Skeletal muscle satellite cell (primary cell): ENCODE data around the gene TDRKH.

Experiments
- H3K27me3 ChIP-seq: 2 replicates; pipeline ENCODE4 v1.7.0; 2013; ENCODE audit warnings: low read length; ENCODE audit not compliant: control insufficient read depth, insufficient read depth
- H3K36me3 ChIP-seq: 2 replicates; pipeline ENCODE4 v1.7.0; 2013; ENCODE audit warnings: mild to moderate bottlenecking, control low read depth, low read length; ENCODE audit not compliant: insufficient read depth
- H3K4me1 ChIP-seq: 2 replicates; pipeline ENCODE4 v1.7.0; 2013; ENCODE audit warnings: low read length; ENCODE audit not compliant: control insufficient read depth, insufficient read depth
- H3K4me2 ChIP-seq: 2 replicates; pipeline ENCODE4 v1.7.0; 2013; ENCODE audit warnings: mild to moderate bottlenecking, low read length
- H3K4me3 ChIP-seq: 2 replicates; pipeline ENCODE4 v1.7.0; 2013; ENCODE audit warnings: low read length
- H3K9ac ChIP-seq: 2 replicates; pipeline ENCODE4 v1.7.0; 2013; ENCODE audit warnings: mild to moderate bottlenecking, low read depth, low read length, moderate library complexity
- H3K9me3 ChIP-seq: replicated peaks from 2 replicates; pipeline ENCODE4 v1.7.0; 2013; ENCODE audit warnings: mild to moderate bottlenecking, control low read depth, low read length

TDRKH gene

DNA sequence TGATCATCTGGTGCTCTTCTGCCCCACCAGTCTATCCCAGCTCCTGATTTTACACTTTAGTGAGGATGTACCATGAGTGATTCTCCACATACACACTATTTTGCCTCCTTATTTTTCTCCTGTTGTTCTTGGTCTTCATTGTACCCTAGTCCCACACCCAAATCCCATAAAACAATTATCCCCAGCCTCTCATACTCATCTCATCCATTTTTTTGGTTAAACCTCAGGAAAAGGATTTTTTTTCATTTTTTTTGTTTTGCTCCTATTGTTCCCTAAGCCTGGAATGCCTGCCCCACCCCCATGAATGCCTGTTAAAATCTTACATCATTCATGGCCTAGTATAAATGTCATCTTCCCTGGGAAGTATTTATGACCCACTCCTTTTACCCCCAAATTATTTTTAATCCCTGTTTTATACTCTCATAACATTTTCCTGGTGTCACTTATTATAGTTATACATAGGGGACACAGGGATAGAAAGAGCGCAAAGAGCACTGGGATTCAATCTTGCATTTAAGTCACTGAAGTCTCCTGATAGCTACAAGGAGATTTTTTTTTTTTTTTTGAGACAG lies 19.8 kb upstream of the TDRKH start:
- no peak overlapping the region for H3K4me3 ChIP-seq
- peaks cover 63% of the 10 kb centered on the region for H3K27me3 ChIP-seq
- no peak overlapping the region for H3K4me2 ChIP-seq
- no peaks in the 10 kb centered on the region for H3K9me3 ChIP-seq
- H3K36me3 ChIP-seq: no peaks in the 10 kb centered on the region
- H3K9ac ChIP-seq: no peak overlapping the region
- peaks cover 8% of the 10 kb centered on the region for H3K4me1 ChIP-seq

DNA sequence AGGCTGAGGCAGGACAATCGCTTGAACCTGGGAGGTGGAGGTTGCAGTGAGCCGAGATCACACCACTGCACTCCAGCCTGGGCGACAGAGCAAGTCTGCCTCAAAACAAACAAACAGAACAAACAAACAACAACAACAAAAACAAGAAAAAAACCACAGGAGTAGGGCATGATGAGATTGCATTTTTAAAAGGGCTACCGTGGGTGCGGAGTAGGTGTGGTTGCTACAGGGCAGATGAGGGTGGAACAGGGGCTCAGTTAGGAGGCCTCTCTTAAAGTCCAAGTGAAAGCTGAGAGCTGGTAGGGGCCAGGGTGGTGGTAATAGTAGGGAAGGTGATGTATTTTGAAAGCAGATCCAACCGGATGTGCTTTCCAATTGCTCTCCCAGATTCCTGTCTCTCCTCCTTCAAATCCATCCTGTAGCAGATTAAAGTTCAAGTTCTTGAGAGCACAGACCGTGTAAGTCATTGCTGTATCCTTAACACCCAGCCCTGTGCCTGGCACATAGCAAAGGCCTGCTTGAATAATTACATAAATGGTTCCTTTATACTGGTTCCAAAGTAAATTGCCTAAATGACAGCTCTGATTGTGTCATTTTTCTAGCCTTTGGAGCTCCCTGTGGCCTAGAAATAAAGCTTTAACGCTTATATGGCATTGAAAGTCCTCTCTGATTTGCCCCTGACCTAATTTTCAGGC lies 19.1 kb upstream of the TDRKH start:
- no peak overlapping the region for H3K9ac ChIP-seq
- peaks cover 65% of the 10 kb centered on the region for H3K27me3 ChIP-seq
- no peaks in the 10 kb centered on the region for H3K9me3 ChIP-seq
- H3K36me3 ChIP-seq: no peaks in the 10 kb centered on the region
- H3K4me1 ChIP-seq: peaks cover 8% of the 10 kb centered on the region
- no peak overlapping the region for H3K4me3 ChIP-seq
- H3K4me2 ChIP-seq: no peak overlapping the region

GRCh38 chr1:151807766-151808165 lies 17.5 kb upstream of the TDRKH start:
- Histone ChIP-seq H3K4me1 (peaks cover 8% of the 10 kb centered on the region), H3K4me3 (no peak overlapping the region), H3K36me3 (no peaks in the 10 kb centered on the region), H3K9me3 (no peaks in the 10 kb centered on the region), H3K27me3 (peaks cover 69% of the 10 kb centered on the region), H3K9ac (no peak overlapping the region), H3K4me2 (no peak overlapping the region)

- Histone ChIP-seq H3K36me3 (no peaks in the 10 kb centered on the region), H3K9me3 (no peaks in the 10 kb centered on the region), H3K4me2 (no peak overlapping the region), H3K27me3 (peaks cover 72% of the 10 kb centered on the region), H3K4me1 (peaks cover 8% of the 10 kb centered on the region), H3K4me3 (no peak overlapping the region), H3K9ac (no peak overlapping the region)
Measured at GRCh38 chr1:151807131-151807530, 16.8 kb upstream of the TDRKH start.

GRCh38 chr1:151806170-151806569 lies 15.9 kb upstream of the TDRKH start:
- no peaks in the 10 kb centered on the region for H3K36me3 ChIP-seq
- H3K27me3 ChIP-seq: peaks cover 81% of the 10 kb centered on the region
- H3K9ac ChIP-seq: no peak overlapping the region

DNA sequence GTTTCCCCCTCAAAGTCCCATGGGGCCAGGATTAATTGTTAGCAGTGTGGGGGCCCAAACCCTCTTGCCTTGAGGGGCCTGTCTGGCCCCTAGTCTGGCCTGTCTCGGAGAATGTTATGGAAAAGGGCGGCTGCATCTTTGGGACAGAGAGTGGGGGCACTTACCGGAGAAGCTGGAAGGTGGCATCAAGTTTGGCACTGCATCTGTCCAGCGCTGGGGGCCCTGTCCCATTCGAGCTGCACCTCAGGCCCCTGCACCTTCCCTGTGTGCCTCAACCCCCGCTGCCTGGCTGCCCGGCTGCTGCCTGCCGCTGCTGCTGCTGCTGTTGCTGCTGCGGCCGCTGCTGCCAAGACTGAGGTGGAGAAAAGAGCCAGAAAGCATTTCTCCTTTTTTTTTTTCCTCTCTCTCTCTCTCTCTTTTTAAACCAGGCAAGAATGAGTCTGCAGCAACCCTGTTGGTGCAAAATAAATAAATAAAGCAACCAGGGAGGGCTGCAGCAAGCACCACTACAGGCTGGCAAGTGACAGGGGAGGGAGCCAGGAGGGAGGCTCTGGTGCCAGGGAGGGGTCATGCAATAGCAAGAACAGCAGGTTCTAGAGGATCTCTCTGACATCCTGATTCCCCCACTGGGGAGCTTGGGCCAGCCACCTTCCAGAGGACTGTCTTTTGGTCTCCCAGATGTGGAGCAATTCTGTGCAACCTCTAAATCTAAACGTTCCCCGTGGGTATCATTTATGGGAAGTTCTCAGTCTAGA lies 14.9 kb upstream of the TDRKH start, which contains the start of gene LINGO4:
Gene LINGO4 (minus strand): TSS at position 354 of the 755 bp plus-strand sequence. CDS start 2,715 bp downstream, outside the sequence.
- Histone ChIP-seq H3K4me2 (no peak within 1 kb of the TSS), H3K36me3 (no peaks in the 10 kb centered on the region), H3K9me3 (no peaks in the 10 kb centered on the region), H3K4me1 (no peaks in the 10 kb centered on the region), H3K27me3 (peaks cover 90% of the 10 kb centered on the region), H3K4me3 (no peak within 1 kb of the TSS), H3K9ac (no peak within 1 kb of the TSS)

More at GRCh38 chr1:151806170-151806569, 15.9 kb upstream of the TDRKH start:
- peaks cover 2% of the 10 kb centered on the region for H3K4me1 ChIP-seq
- no peaks in the 10 kb centered on the region for H3K9me3 ChIP-seq
- H3K4me3 ChIP-seq: no peak overlapping the region
- H3K4me2 ChIP-seq: no peak overlapping the region

DNA sequence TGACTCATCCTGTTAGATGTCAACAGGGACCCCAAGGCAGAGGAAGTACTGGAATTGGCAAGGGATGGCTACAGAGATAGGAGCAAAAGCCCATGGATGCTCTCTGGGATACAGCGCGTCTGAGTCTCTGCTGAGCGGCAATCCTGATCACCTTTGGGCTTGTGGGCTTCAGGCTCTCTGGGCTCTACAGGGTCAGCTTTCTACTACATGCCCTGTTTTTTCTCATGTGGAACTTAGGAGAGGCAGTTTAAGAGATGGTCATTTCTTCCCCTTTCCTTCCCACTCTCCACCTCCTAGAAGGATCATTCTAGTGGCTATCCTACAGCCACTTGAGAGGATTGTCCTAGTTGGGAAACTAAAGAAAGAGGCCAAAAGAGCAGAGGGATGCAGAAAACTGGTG lies 13.6 kb upstream of the TDRKH start:
- Histone ChIP-seq H3K4me3 (no peak overlapping the region), H3K9me3 (no peaks in the 10 kb centered on the region), H3K27me3 (peaks cover 98% of the 10 kb centered on the region), H3K4me2 (no peak overlapping the region), H3K36me3 (no peaks in the 10 kb centered on the region), H3K4me1 (no peaks in the 10 kb centered on the region), H3K9ac (no peak overlapping the region)

- Histone ChIP-seq H3K9ac (no peak overlapping the region), H3K4me3 (no peak overlapping the region), H3K36me3 (no peaks in the 10 kb centered on the region), H3K27me3 (peaks cover 98% of the 10 kb centered on the region), H3K4me2 (no peak overlapping the region), H3K4me1 (no peaks in the 10 kb centered on the region), H3K9me3 (no peaks in the 10 kb centered on the region)
Measured at GRCh38 chr1:151803164-151803563, 12.9 kb upstream of the TDRKH start.

- Histone ChIP-seq H3K9me3 (no peaks in the 10 kb centered on the region), H3K4me2 (no peak overlapping the region), H3K27me3 (peaks cover 96% of the 10 kb centered on the region), H3K9ac (no peak overlapping the region), H3K4me1 (no peaks in the 10 kb centered on the region), H3K36me3 (no peaks in the 10 kb centered on the region), H3K4me3 (no peak overlapping the region)
Measured at GRCh38 chr1:151802372-151802771, 12.1 kb upstream of the TDRKH start.

- Histone ChIP-seq H3K9me3 (no peaks in the 10 kb centered on the region), H3K9ac (no peak overlapping the region), H3K36me3 (no peaks in the 10 kb centered on the region), H3K27me3 (peaks cover 95% of the 10 kb centered on the region), H3K4me2 (no peak overlapping the region), H3K4me1 (no peaks in the 10 kb centered on the region), H3K4me3 (no peak overlapping the region)
Measured at GRCh38 chr1:151801846-151802245, 11.5 kb upstream of the TDRKH start.

DNA sequence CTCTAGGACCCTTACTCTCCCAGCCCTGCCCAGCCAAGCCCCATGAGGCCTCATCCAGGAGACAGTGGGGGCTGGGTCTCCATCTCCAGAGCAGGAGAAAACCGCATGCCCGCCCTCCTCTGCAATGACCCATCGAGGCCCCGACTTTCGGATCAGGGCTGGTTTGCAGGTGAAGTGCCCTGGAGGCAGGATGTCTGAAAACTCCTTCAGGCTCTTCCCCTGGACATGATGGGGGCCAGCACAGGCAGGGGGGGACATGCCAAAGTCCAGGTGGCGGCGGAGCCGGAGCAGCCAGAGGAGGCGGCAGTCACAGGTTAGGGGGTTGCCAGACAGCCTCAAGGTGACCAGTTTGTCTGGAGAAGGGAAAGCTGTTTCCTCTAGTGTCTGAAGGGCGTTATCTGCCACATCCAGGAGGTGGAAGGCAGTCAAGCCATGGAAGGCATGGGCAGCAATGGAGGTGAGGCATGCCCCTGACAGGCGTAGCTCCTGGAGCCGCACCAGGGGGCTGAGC lies 11.1 kb upstream of the TDRKH start:
- peaks cover 95% of the 10 kb centered on the region for H3K27me3 ChIP-seq
- no peaks in the 10 kb centered on the region for H3K4me1 ChIP-seq
- H3K9me3 ChIP-seq: no peaks in the 10 kb centered on the region
- no peak overlapping the region for H3K4me2 ChIP-seq
- no peak overlapping the region for H3K9ac ChIP-seq
- H3K36me3 ChIP-seq: no peaks in the 10 kb centered on the region
- no peak overlapping the region for H3K4me3 ChIP-seq
